Measurements from ENCODE around the gene NPAS3. TPM values are rescaled to one million over a fixed set of nuclear protein-coding genes. Genes with fewer than 3 reads are reported as not detected.

Gene NPAS3
- polyA plus RNA-seq, 4 donors = 0.30 to 0.81 (median 0.62) TPM; not detected in 1

DNA sequence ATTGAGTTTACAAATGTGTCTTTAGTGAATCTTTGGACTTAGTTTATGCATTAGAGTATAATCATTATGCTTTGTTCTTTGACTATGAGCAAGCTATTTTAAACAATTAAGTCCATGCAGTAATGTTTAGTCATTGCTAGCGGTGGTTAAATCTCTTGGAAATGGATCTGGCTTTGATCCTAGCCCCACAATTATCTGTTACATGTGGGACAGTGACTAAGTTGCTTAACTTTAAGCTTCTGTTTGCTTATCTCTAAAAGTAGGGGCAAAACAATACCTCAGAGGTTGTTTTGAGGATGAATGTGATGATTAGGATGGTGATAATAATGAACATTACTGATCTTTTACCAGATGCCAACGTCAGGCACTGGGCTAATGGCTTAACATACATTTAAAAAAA lies 124.2 kb downstream of the NPAS3 start:
- no peak for DNase-seq
- no peak overlapping the region for H3K4me3 ChIP-seq (ENCODE audit: low read depth in 1 of 3, low read length in 3 of 3)
- 34 to 49% (median 35%) methylated on average over 2 of the region's 2 CpGs for WGBS, 3 donors
- no peaks in the 10 kb centered on the region for H3K9me3 ChIP-seq (ENCODE audit: control insufficient read depth in 2 of 2, insufficient read depth in 1 of 2, low read depth in 1 of 2, low read length in 1 of 2)
- no peaks in the 10 kb centered on the region for H3K36me3 ChIP-seq (ENCODE audit: control insufficient read depth in 3 of 3, insufficient read depth in 2 of 3, low read depth in 1 of 3, low read length in 3 of 3)
- no peak overlapping the region for H3K27ac ChIP-seq (ENCODE audit: low read depth in 1 of 3, low read length in 2 of 3)
- H3K4me1 ChIP-seq (ENCODE audit: control insufficient read depth in 3 of 3, insufficient read depth in 2 of 3, low read depth in 1 of 3, low read length in 2 of 3) = no peaks in the 10 kb centered on the region
- no peaks in the 10 kb centered on the region for H3K27me3 ChIP-seq (ENCODE audit: control insufficient read depth in 3 of 3, insufficient read depth in 3 of 3, low read length in 3 of 3)
- FAIRE-seq = no peak

GRCh38 chr14:33063521-33063920 lies 124.8 kb downstream of the NPAS3 start:
- Histone ChIP-seq H3K27ac (ENCODE audit: low read depth in 1 of 3, low read length in 2 of 3) (no peak overlapping the region), H3K36me3 (ENCODE audit: control insufficient read depth in 3 of 3, insufficient read depth in 2 of 3, low read depth in 1 of 3, low read length in 3 of 3) (no peaks in the 10 kb centered on the region), H3K27me3 (ENCODE audit: control insufficient read depth in 3 of 3, insufficient read depth in 3 of 3, low read length in 3 of 3) (no peaks in the 10 kb centered on the region), H3K4me1 (ENCODE audit: control insufficient read depth in 3 of 3, insufficient read depth in 2 of 3, low read depth in 1 of 3, low read length in 2 of 3) (no peaks in the 10 kb centered on the region), H3K9me3 (ENCODE audit: control insufficient read depth in 2 of 2, insufficient read depth in 1 of 2, low read depth in 1 of 2, low read length in 1 of 2) (no peaks in the 10 kb centered on the region), H3K4me3 (ENCODE audit: low read depth in 1 of 3, low read length in 3 of 3) (no peak overlapping the region)
- DNase-seq (no peak), FAIRE-seq (no peak)
- 86 to 88% (median 86%) methylated on average over 4 of the region's 4 CpGs for WGBS, 3 donors

DNA sequence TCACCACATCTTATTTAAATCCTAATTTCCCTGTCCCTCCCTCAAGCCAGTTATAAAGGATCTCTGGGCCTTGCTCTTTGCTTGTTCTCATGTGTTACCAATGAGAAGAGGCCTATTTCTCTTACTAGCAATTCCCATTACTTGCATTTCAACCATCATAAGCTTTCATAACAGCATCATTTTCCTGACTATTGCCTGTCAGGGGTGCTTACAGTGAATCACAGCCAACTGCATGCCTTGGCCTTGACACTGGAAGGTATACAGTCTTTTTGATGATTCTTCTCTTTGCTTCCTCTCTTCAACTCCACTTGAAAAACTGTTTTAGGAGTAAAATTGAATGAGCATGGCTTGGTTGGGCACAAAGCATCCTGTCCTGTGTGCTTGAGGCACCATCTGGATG lies 127.0 kb downstream of the NPAS3 start:
- Histone ChIP-seq H3K4me1 (ENCODE audit: control insufficient read depth in 3 of 3, insufficient read depth in 2 of 3, low read depth in 1 of 3, low read length in 2 of 3) (no peaks in the 10 kb centered on the region), H3K36me3 (ENCODE audit: control insufficient read depth in 3 of 3, insufficient read depth in 2 of 3, low read depth in 1 of 3, low read length in 3 of 3) (no peaks in the 10 kb centered on the region), H3K4me3 (ENCODE audit: low read depth in 1 of 3, low read length in 3 of 3) (no peak overlapping the region), H3K9me3 (ENCODE audit: control insufficient read depth in 2 of 2, insufficient read depth in 1 of 2, low read depth in 1 of 2, low read length in 1 of 2) (no peaks in the 10 kb centered on the region), H3K27me3 (ENCODE audit: control insufficient read depth in 3 of 3, insufficient read depth in 3 of 3, low read length in 3 of 3) (no peaks in the 10 kb centered on the region), H3K27ac (ENCODE audit: low read depth in 1 of 3, low read length in 2 of 3) (no peak overlapping the region)
- FAIRE-seq = no peak
- DNase-seq = no peak

GRCh38 chr14:33068040-33068439 lies 129.4 kb downstream of the NPAS3 start:
- no peaks in the 10 kb centered on the region for H3K27me3 ChIP-seq (ENCODE audit: control insufficient read depth in 3 of 3, insufficient read depth in 3 of 3, low read length in 3 of 3)
- no peaks in the 10 kb centered on the region for H3K4me1 ChIP-seq (ENCODE audit: control insufficient read depth in 3 of 3, insufficient read depth in 2 of 3, low read depth in 1 of 3, low read length in 2 of 3)
- 82 to 92% (median 91%) methylated on average over 3 of the region's 3 CpGs for WGBS, 3 donors
- no peak overlapping the region for H3K4me3 ChIP-seq (ENCODE audit: low read depth in 1 of 3, low read length in 3 of 3)
- H3K9me3 ChIP-seq (ENCODE audit: control insufficient read depth in 2 of 2, insufficient read depth in 1 of 2, low read depth in 1 of 2, low read length in 1 of 2) = no peaks in the 10 kb centered on the region
- no peak overlapping the region for H3K27ac ChIP-seq (ENCODE audit: low read depth in 1 of 3, low read length in 2 of 3)
- DNase-seq = no peak
- FAIRE-seq = no peak
- no peaks in the 10 kb centered on the region for H3K36me3 ChIP-seq (ENCODE audit: control insufficient read depth in 3 of 3, insufficient read depth in 2 of 3, low read depth in 1 of 3, low read length in 3 of 3)

DNA sequence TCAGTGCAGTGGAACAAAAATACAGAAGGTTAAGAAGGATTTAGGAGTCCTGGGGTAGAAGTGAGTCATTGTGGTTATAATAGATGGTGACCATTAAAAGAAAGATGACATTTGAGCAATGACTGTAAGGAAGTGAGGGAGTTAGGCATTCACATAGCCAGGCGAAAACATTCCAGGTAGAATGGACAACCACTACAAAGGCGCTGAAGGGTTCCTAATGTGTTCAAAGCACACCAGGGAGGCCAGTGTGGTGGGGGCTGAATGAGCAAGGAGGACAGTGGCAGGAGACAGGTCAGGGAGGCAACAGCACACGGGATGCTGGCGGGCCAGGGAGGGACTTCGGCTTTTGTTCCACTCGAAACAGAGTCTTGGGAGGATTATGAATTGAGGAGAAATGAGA lies 129.9 kb downstream of the NPAS3 start:
- H3K4me1 ChIP-seq (ENCODE audit: control insufficient read depth in 3 of 3, insufficient read depth in 2 of 3, low read depth in 1 of 3, low read length in 2 of 3) = no peaks in the 10 kb centered on the region
- no peak overlapping the region for H3K4me3 ChIP-seq (ENCODE audit: low read depth in 1 of 3, low read length in 3 of 3)
- no peaks in the 10 kb centered on the region for H3K36me3 ChIP-seq (ENCODE audit: control insufficient read depth in 3 of 3, insufficient read depth in 2 of 3, low read depth in 1 of 3, low read length in 3 of 3)
- WGBS, 3 donors = 84 to 95% (median 91%) methylated on average over 6 of the region's 6 CpGs
- H3K27me3 ChIP-seq (ENCODE audit: control insufficient read depth in 3 of 3, insufficient read depth in 3 of 3, low read length in 3 of 3) = no peaks in the 10 kb centered on the region
- no peak for FAIRE-seq
- no peaks in the 10 kb centered on the region for H3K9me3 ChIP-seq (ENCODE audit: control insufficient read depth in 2 of 2, insufficient read depth in 1 of 2, low read depth in 1 of 2, low read length in 1 of 2)
- no peak for DNase-seq
- H3K27ac ChIP-seq (ENCODE audit: low read depth in 1 of 3, low read length in 2 of 3) = no peak overlapping the region

GRCh38 chr14:33070475-33070874 lies 131.8 kb downstream of the NPAS3 start:
- peak in 1 of 2 donors; percentile 2 for DNase-seq

DNA sequence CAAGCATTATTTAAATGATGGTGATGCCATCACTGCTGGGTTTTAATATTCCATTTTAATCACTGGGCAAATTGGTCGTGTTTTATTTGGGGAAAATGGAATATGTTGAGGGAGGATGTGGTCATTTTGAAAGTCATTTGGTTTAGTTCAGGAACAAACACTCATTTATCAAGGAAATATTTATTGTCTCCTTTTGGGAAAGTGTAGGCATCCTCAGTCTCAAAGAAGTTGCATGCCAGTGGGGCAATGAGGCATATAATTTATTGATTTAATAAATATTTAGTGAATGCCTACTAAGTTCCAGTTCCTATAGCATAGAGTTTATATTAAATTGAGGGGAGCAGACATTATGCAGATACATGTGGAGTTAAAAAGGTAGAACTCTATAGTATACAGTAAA lies 134.3 kb downstream of the NPAS3 start:
- FAIRE-seq (no peak), DNase-seq (no peak)
- no peak overlapping the region for H3K27ac ChIP-seq (ENCODE audit: low read depth in 1 of 3, low read length in 2 of 3)
- no peaks in the 10 kb centered on the region for H3K4me1 ChIP-seq (ENCODE audit: control insufficient read depth in 3 of 3, insufficient read depth in 2 of 3, low read depth in 1 of 3, low read length in 2 of 3)
- 43 to 57% (median 51%) methylated on average over 1 of the region's 1 CpG for WGBS, 3 donors
- H3K27me3 ChIP-seq (ENCODE audit: control insufficient read depth in 3 of 3, insufficient read depth in 3 of 3, low read length in 3 of 3) = no peaks in the 10 kb centered on the region
- H3K9me3 ChIP-seq (ENCODE audit: control insufficient read depth in 2 of 2, insufficient read depth in 1 of 2, low read depth in 1 of 2, low read length in 1 of 2) = no peaks in the 10 kb centered on the region
- no peaks in the 10 kb centered on the region for H3K36me3 ChIP-seq (ENCODE audit: control insufficient read depth in 3 of 3, insufficient read depth in 2 of 3, low read depth in 1 of 3, low read length in 3 of 3)
- no peak overlapping the region for H3K4me3 ChIP-seq (ENCODE audit: low read depth in 1 of 3, low read length in 3 of 3)

More at GRCh38 chr14:33070475-33070874, 131.8 kb downstream of the NPAS3 start:
- WGBS, 3 donors = 69 to 84% (median 79%) methylated on average over 5 of the region's 5 CpGs
- no peaks in the 10 kb centered on the region for H3K9me3 ChIP-seq (ENCODE audit: control insufficient read depth in 2 of 2, insufficient read depth in 1 of 2, low read depth in 1 of 2, low read length in 1 of 2)
- H3K4me3 ChIP-seq (ENCODE audit: low read depth in 1 of 3, low read length in 3 of 3) = no peak overlapping the region
- no peaks in the 10 kb centered on the region for H3K27me3 ChIP-seq (ENCODE audit: control insufficient read depth in 3 of 3, insufficient read depth in 3 of 3, low read length in 3 of 3)
- H3K4me1 ChIP-seq (ENCODE audit: control insufficient read depth in 3 of 3, insufficient read depth in 2 of 3, low read depth in 1 of 3, low read length in 2 of 3) = no peaks in the 10 kb centered on the region
- FAIRE-seq = no peak
- no peak overlapping the region for H3K27ac ChIP-seq (ENCODE audit: low read depth in 1 of 3, low read length in 2 of 3)
- H3K36me3 ChIP-seq (ENCODE audit: control insufficient read depth in 3 of 3, insufficient read depth in 2 of 3, low read depth in 1 of 3, low read length in 3 of 3) = no peaks in the 10 kb centered on the region

GRCh38 chr14:33081259-33081658 lies 142.6 kb downstream of the NPAS3 start:
- Histone ChIP-seq H3K36me3 (ENCODE audit: control insufficient read depth in 3 of 3, insufficient read depth in 2 of 3, low read depth in 1 of 3, low read length in 3 of 3) (no peaks in the 10 kb centered on the region), H3K9me3 (ENCODE audit: control insufficient read depth in 2 of 2, insufficient read depth in 1 of 2, low read depth in 1 of 2, low read length in 1 of 2) (no peaks in the 10 kb centered on the region), H3K4me3 (ENCODE audit: low read depth in 1 of 3, low read length in 3 of 3) (no peak overlapping the region), H3K27ac (ENCODE audit: low read depth in 1 of 3, low read length in 2 of 3) (no peak overlapping the region), H3K27me3 (ENCODE audit: control insufficient read depth in 3 of 3, insufficient read depth in 3 of 3, low read length in 3 of 3) (no peaks in the 10 kb centered on the region), H3K4me1 (ENCODE audit: control insufficient read depth in 3 of 3, insufficient read depth in 2 of 3, low read depth in 1 of 3, low read length in 2 of 3) (no peaks in the 10 kb centered on the region)
- DNase-seq (no peak), FAIRE-seq (no peak)
- 37 to 52% (median 48%) methylated on average over 1 of the region's 1 CpG for WGBS, 3 donors

DNA sequence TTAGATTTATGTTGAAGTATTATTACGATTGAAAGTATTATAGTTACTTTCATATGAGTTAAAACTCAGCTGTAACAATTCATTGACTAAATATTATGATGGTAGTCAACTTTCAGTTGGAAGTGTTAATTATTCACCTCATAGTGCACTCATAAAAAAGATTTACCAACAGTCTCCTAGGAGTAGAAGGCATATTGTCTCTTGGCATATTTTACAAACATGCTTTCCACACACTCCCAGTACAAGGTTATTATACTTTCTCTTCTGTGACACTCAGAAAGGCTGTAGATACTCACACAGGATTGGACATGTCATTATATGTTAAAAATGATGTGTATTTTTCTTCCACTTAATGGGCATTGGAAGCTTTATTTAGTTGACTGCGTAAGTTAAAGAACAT lies 147.1 kb downstream of the NPAS3 start:
- 86 to 93% (median 90%) methylated on average over 2 of the region's 2 CpGs for WGBS, 3 donors
- no peaks in the 10 kb centered on the region for H3K27me3 ChIP-seq (ENCODE audit: control insufficient read depth in 3 of 3, insufficient read depth in 3 of 3, low read length in 3 of 3)
- no peak overlapping the region for H3K4me3 ChIP-seq (ENCODE audit: low read depth in 1 of 3, low read length in 3 of 3)
- H3K4me1 ChIP-seq (ENCODE audit: control insufficient read depth in 3 of 3, insufficient read depth in 2 of 3, low read depth in 1 of 3, low read length in 2 of 3) = no peaks in the 10 kb centered on the region
- no peak overlapping the region for H3K27ac ChIP-seq (ENCODE audit: low read depth in 1 of 3, low read length in 2 of 3)
- DNase-seq = no peak
- FAIRE-seq = no peak
- H3K36me3 ChIP-seq (ENCODE audit: control insufficient read depth in 3 of 3, insufficient read depth in 2 of 3, low read depth in 1 of 3, low read length in 3 of 3) = no peaks in the 10 kb centered on the region
- H3K9me3 ChIP-seq (ENCODE audit: control insufficient read depth in 2 of 2, insufficient read depth in 1 of 2, low read depth in 1 of 2, low read length in 1 of 2) = no peaks in the 10 kb centered on the region
